ENCODE measurements around the gene PI4K2A. TPM values are rescaled to one million over a fixed set of nuclear protein-coding genes. Genes with fewer than 3 reads are reported as not detected.
A peak's percentile ranks its signal among the peaks of the same experiment; 100 is the strongest.
"Not testable (repeated sequence)": the region's sequence is repeated elsewhere in the genome, so short reads cannot be mapped to it uniquely, and the experiment has no call there.

PI4K2A gene
- total RNA-seq, 3 donors from 2014 or later, result 18.0 to 24.8 (median 21.5) TPM

GRCh38 chr10:97629289-97629688 lies 11.2 kb upstream of the PI4K2A start:
- intact Hi-C loops (cut with DNase I; ENCODE audit: low total_unique reads), result no loop called here
- Histone ChIP-seq H3K4me3 (no peak overlapping the region), H3K27ac (no peak overlapping the region), H3K4me1 (no peaks in the 10 kb centered on the region), H3K36me3 (no peaks in the 10 kb centered on the region), H3K9me3 (no peaks in the 10 kb centered on the region), H3K27me3 (no peaks in the 10 kb centered on the region)
- TF ChIP-seq POLR2A (IDR thresholded peaks at IDR 0.05) (no peak), POLR2AphosphoS5 (IDR thresholded peaks at IDR 0.05) (no peak), CTCF (IDR thresholded peaks at IDR 0.05) (no peak)
- DNase-seq (ENCODE audit: low spot score in 2 of 2), result no peak

GRCh38 chr10:97631098-97631497 lies 9.4 kb upstream of the PI4K2A start:
- TF ChIP-seq CTCF (IDR thresholded peaks at IDR 0.05) (no peak), POLR2AphosphoS5 (IDR thresholded peaks at IDR 0.05) (no peak), POLR2A (IDR thresholded peaks at IDR 0.05) (no peak)
- no peak for DNase-seq (ENCODE audit: low spot score in 2 of 2)

GRCh38 chr10:97632949-97633884 lies 7.3 kb upstream of the PI4K2A start, which contains the start of gene MORN4:
MORN4 (minus strand) TSS chr10:97633500; CDS start chr10:97619653, 13,847 bp downstream.
- no peak for TF ChIP-seq CTCF (IDR thresholded peaks at IDR 0.05)
- peak in 2 of 3 donors; percentile 50 to 67 for TF ChIP-seq POLR2AphosphoS5 (IDR thresholded peaks at IDR 0.05)
- H3K27ac ChIP-seq, result peak within 1 kb of the TSS; percentile 65 to 69
- no peaks in the 10 kb centered on the region for H3K9me3 ChIP-seq
- no peaks in the 10 kb centered on the region for H3K4me1 ChIP-seq
- intact Hi-C loops (cut with DNase I; ENCODE audit: low total_unique reads), result no loop called here
- no peaks in the 10 kb centered on the region for H3K36me3 ChIP-seq
- no peaks in the 10 kb centered on the region for H3K27me3 ChIP-seq
- DNase-seq (ENCODE audit: low spot score in 2 of 2), result peak; percentile 93 to 95
- H3K4me3 ChIP-seq, result peak within 1 kb of the TSS; percentile 75 to 96 (median 82)

More at GRCh38 chr10:97631098-97631497, 9.4 kb upstream of the PI4K2A start:
- Histone ChIP-seq H3K4me3 (no peak overlapping the region), H3K27me3 (no peaks in the 10 kb centered on the region), H3K9me3 (no peaks in the 10 kb centered on the region), H3K36me3 (no peaks in the 10 kb centered on the region), H3K4me1 (no peaks in the 10 kb centered on the region), H3K27ac (no peak overlapping the region)
- intact Hi-C loops (cut with DNase I; ENCODE audit: low total_unique reads), result no loop called here

GRCh38 chr10:97633921-97634320 lies 6.5 kb upstream of the PI4K2A start:
- Histone ChIP-seq H3K9me3 (no peaks in the 10 kb centered on the region), H3K27me3 (no peaks in the 10 kb centered on the region), H3K4me1 (no peaks in the 10 kb centered on the region), H3K4me3 (peak overlapping the region; percentile 75 to 96 (median 82)), H3K27ac (peak overlapping the region; percentile 65 to 69), H3K36me3 (no peaks in the 10 kb centered on the region)
- intact Hi-C loops (cut with DNase I; ENCODE audit: low total_unique reads), result no loop called here
- no peak for TF ChIP-seq POLR2A (IDR thresholded peaks at IDR 0.05)
- peak in 2 of 3 donors; percentile 41 to 50 for TF ChIP-seq CTCF (IDR thresholded peaks at IDR 0.05)
- no peak for DNase-seq (ENCODE audit: low spot score in 2 of 2)

GRCh38 chr10:97635577-97635976 lies 4.9 kb upstream of the PI4K2A start:
- no peaks in the 10 kb centered on the region for H3K9me3 ChIP-seq
- TF ChIP-seq CTCF (IDR thresholded peaks at IDR 0.05) (no peak), POLR2A (IDR thresholded peaks at IDR 0.05) (no peak), POLR2AphosphoS5 (IDR thresholded peaks at IDR 0.05) (no peak)
- no peaks in the 10 kb centered on the region for H3K4me1 ChIP-seq
- H3K27ac ChIP-seq, result no peak overlapping the region
- DNase-seq (ENCODE audit: low spot score in 2 of 2), result no peak
- H3K4me3 ChIP-seq, result no peak overlapping the region
- intact Hi-C loops (cut with DNase I; ENCODE audit: low total_unique reads), result no loop called here
- H3K36me3 ChIP-seq, result no peaks in the 10 kb centered on the region
- no peaks in the 10 kb centered on the region for H3K27me3 ChIP-seq

GRCh38 chr10:97639090-97639489 lies 1.4 kb upstream of the PI4K2A start:
- H3K4me3 ChIP-seq; H3K9me3 ChIP-seq; H3K36me3 ChIP-seq; intact Hi-C loops (cut with DNase I; ENCODE audit: low total_unique reads); H3K27ac ChIP-seq; H3K4me1 ChIP-seq; DNase-seq (ENCODE audit: low spot score in 2 of 2); H3K27me3 ChIP-seq: not testable (repeated sequence)

Data from breast epithelium (tissue), 4 donors.